Gastrocnemius medialis (tissue), 4 donors: ENCODE data around the gene SLC12A6. TPM values are rescaled to one million over a fixed set of nuclear protein-coding genes. Genes with fewer than 3 reads are reported as not detected.
"Not testable (repeated sequence)": the region's sequence is repeated elsewhere in the genome, so short reads cannot be mapped to it uniquely, and the experiment has no call there.

ENCODE experiments used
- ATAC-seq, 2 donors: fragments of 150-250 bp; one replicate each; pipeline ENCODE4 v1.9.1; 2016
- DNase-seq, 2 donors: peaks; one replicate each; pipeline ENCODE4 v3.0.0-alpha.2; 2019
- H3K27ac ChIP-seq, 4 donors: fragments of 200-600 bp; sonication (generic); 1 replicate in 1 of 4; 2 replicates in 3 of 4; pipeline ENCODE4 v1.5.1; 2016 to 2018; ENCODE audit warnings: mild to moderate bottlenecking in 2 of 4, moderate library complexity in 1 of 4
- H3K27me3 ChIP-seq, 3 donors: fragments of 200-600 bp; sonication (generic) in 2 of 3; 1 replicate in 1 of 3; 2 replicates in 2 of 3; pipeline versions ENCODE4 v1.5.1 to v1.6.0; 2016 to 2019; ENCODE audit warnings: mild to moderate bottlenecking in 1 of 3, moderate library complexity in 1 of 3
- H3K36me3 ChIP-seq, 2 donors: fragments of 200-600 bp; sonication (generic) in 1 of 2; one replicate each; pipeline ENCODE4 v1.5.1; 2017 to 2018
- H3K4me1 ChIP-seq, 2 donors: fragments of 200-600 bp; sonication (generic) in 1 of 2; one replicate each; pipeline ENCODE4 v1.5.1; 2016 to 2017; ENCODE audit warnings: mild to moderate bottlenecking in 2 of 2
- H3K4me3 ChIP-seq, 4 donors: fragments of 200-600 bp; sonication (generic) in 3 of 4; 1 replicate in 1 of 4; 2 replicates in 3 of 4; pipeline ENCODE4 v1.5.1; 2016 to 2019; ENCODE audit warnings: mild to moderate bottlenecking in 2 of 4
- H3K9me3 ChIP-seq, 3 donors: fragments of 200-600 bp; sonication (generic) in 2 of 3; 1 replicate in 1 of 3; 2 replicates in 2 of 3; pipeline ENCODE4 v1.5.1; 2016 to 2019
- CTCF ChIP-seq, 5 experiments: fragments of 450-650 bp in 3 of 5; fragments of 200-600 bp in 2 of 5; sonication (generic) in 2 of 5; IDR thresholded peaks in 4 of 5; conservative IDR thresholded peaks in 1 of 5; 1 replicate in 4 of 5; 2 replicates in 1 of 5; pipeline ENCODE4 v1.5.1; 2016 to 2019; ENCODE audit warnings: antibody characterized with exemption in 5 of 5, mild to moderate bottlenecking in 3 of 5, moderate library complexity in 3 of 5
- POLR2A ChIP-seq, 2 donors: fragments of 450-650 bp; IDR thresholded peaks; one replicate each; pipeline ENCODE4 v1.6.1; 2017; ENCODE audit warnings: antibody characterized with exemption in 2 of 2, mild to moderate bottlenecking in 2 of 2, moderate library complexity in 2 of 2
- in situ Hi-C, 4 donors: fragments of 200-750 bp; cut with MboI; loops; one replicate each; pipeline versions ENCODE4 v1.15.0 to v1.8.0; 2017; ENCODE audit warnings: low sequenced_read_pairs in 4 of 4
- intact Hi-C: fragments of 100-400 bp; cut with DNase I; formaldehyde crosslinking; loops from one replicate; pipeline ENCODE4 v1.15.1; 2023; ENCODE audit warnings: low total_unique reads
- total RNA-seq, 4 donors: library from RNA; depleted of rRNA; stranded (reverse); fragments of >200 nt; gene quantifications; one replicate each; pipeline versions ENCODE4 v1.1.0 to v1.2.3, GENCODE V29; 2016

The SLC12A6 gene
- total RNA-seq, 4 donors from 2014 or later: 17.3 to 25.4 (median 19.5) TPM

GRCh38 chr15:34353627-34354026 lies 16.0 kb upstream of the SLC12A6 start:
- H3K4me1 ChIP-seq: no peaks in the 10 kb centered on the region
- ATAC-seq (no peak), DNase-seq (no peak)
- H3K36me3 ChIP-seq: peaks cover 0 to 4% of the 10 kb centered on the region in 2 donors
- intact Hi-C loops: no loop called here
- no peaks in the 10 kb centered on the region for H3K27me3 ChIP-seq
- H3K4me3 ChIP-seq: no peak overlapping the region
- in situ Hi-C loops: loop anchor here in 1 of 4 donors (25.0 kb wide), 3 partner anchors 116 to 634 kb away; partner anchors contain the start of genes EMC4 and ZNF770
- no peak overlapping the region for H3K27ac ChIP-seq
- no peaks in the 10 kb centered on the region for H3K9me3 ChIP-seq
- TF ChIP-seq POLR2A (IDR thresholded peaks at IDR 0.05): no peak
- TF ChIP-seq CTCF (IDR thresholded peaks at IDR 0.05 in 4 of 5, conservative IDR thresholded peaks at IDR 0.05 in 1 of 5): no peak

GRCh38 chr15:34352996-34353395 lies 15.4 kb upstream of the SLC12A6 start:
- intact Hi-C loops, H3K9me3 ChIP-seq: not testable (repeated sequence)
- in situ Hi-C loops: loop anchor here in 1 of 4 donors (25.0 kb wide), 3 partner anchors 116 to 634 kb away; partner anchors contain the start of genes EMC4 and ZNF770

GRCh38 chr15:34349769-34350168 lies 12.2 kb upstream of the SLC12A6 start:
- TF ChIP-seq CTCF (IDR thresholded peaks at IDR 0.05 in 4 of 5, conservative IDR thresholded peaks at IDR 0.05 in 1 of 5) (no peak), POLR2A (IDR thresholded peaks at IDR 0.05) (no peak)
- H3K27me3 ChIP-seq: no peaks in the 10 kb centered on the region
- no peaks in the 10 kb centered on the region for H3K9me3 ChIP-seq
- in situ Hi-C loops: loop anchor here in 2 of 4 donors (10.0 to 25.0 kb wide), 4 partner anchors 112 to 638 kb away; partner anchors contain the start of genes EMC4 (in 1 of the 2) and ZNF770 (in 1 of the 2)
- H3K4me3 ChIP-seq: no peak overlapping the region
- no peaks in the 10 kb centered on the region for H3K4me1 ChIP-seq
- intact Hi-C loops: loop anchor here (10.0 kb wide), 2 partner anchors 235 to 315 kb away; partner anchors contain the start of genes AVEN and GOLGA8B
- no peaks in the 10 kb centered on the region for H3K36me3 ChIP-seq
- no peak for DNase-seq
- ATAC-seq: no peak
- no peak overlapping the region for H3K27ac ChIP-seq

More at GRCh38 chr15:34352996-34353395, 15.4 kb upstream of the SLC12A6 start:
- H3K27me3 ChIP-seq, H3K4me1 ChIP-seq, H3K27ac ChIP-seq, DNase-seq, ATAC-seq, H3K4me3 ChIP-seq, H3K36me3 ChIP-seq: not testable (repeated sequence)

GRCh38 chr15:34348735-34349300 lies 11.2 kb upstream of the SLC12A6 start:
- no peak for TF ChIP-seq CTCF (IDR thresholded peaks at IDR 0.05 in 4 of 5, conservative IDR thresholded peaks at IDR 0.05 in 1 of 5)
- no peak for TF ChIP-seq POLR2A (IDR thresholded peaks at IDR 0.05)
- no peaks in the 10 kb centered on the region for H3K9me3 ChIP-seq
- no peak overlapping the region for H3K27ac ChIP-seq
- in situ Hi-C loops: loop anchor here in 1 of 4 donors (10.0 kb wide), 1 partner anchor 114 kb away; no protein-coding TSS in a partner anchor
- H3K36me3 ChIP-seq: no peaks in the 10 kb centered on the region
- DNase-seq (no peak), ATAC-seq (no peak)
- intact Hi-C loops: loop anchor here (10.0 kb wide), 2 partner anchors 236 to 314 kb away; partner anchors contain the start of genes AVEN and GOLGA8B
- H3K4me1 ChIP-seq: no peaks in the 10 kb centered on the region
- H3K4me3 ChIP-seq: no peak overlapping the region
- no peaks in the 10 kb centered on the region for H3K27me3 ChIP-seq

GRCh38 chr15:34347951-34348638 lies 10.5 kb upstream of the SLC12A6 start:
- Histone ChIP-seq H3K4me1 (peaks cover 0 to 3% of the 10 kb centered on the region in 2 donors), H3K4me3 (no peak overlapping the region), H3K36me3 (no peaks in the 10 kb centered on the region), H3K27me3 (no peaks in the 10 kb centered on the region), H3K9me3 (no peaks in the 10 kb centered on the region), H3K27ac (no peak overlapping the region)
- DNase-seq (no peak), ATAC-seq (no peak)
- intact Hi-C loops: loop anchor here (10.0 kb wide), 2 partner anchors 237 to 313 kb away; partner anchors contain the start of genes AVEN and GOLGA8B
- TF ChIP-seq CTCF (IDR thresholded peaks at IDR 0.05 in 4 of 5, conservative IDR thresholded peaks at IDR 0.05 in 1 of 5) (no peak), POLR2A (IDR thresholded peaks at IDR 0.05) (no peak)
- in situ Hi-C loops: loop anchor here in 1 of 4 donors (10.0 kb wide), 1 partner anchor 113 kb away; no protein-coding TSS in a partner anchor
